Activated CD8-positive, alpha-beta T cell treated with anti-CD3 and anti-CD28 coated beads, Interleukin-2, amount 10 ng/mL, durations not matched to agents 7 days and 5 days (primary cell): Measurements from ENCODE around the gene NDUFS7. TPM values are rescaled to one million over a fixed set of nuclear protein-coding genes. Genes with fewer than 3 reads are reported as not detected.
"Not testable (repeated sequence)": the region's sequence is repeated elsewhere in the genome, so short reads cannot be mapped to it uniquely, and the experiment has no call there.

ENCODE experiments used
- ATAC-seq: fragments of 150-1000 bp; cut with Tn5 transposase; one replicate; pipeline ENCODE4 v1.10.0; 2021; ENCODE audit warnings: moderate library complexity
- CTCF ChIA-PET: fragments of 350-600 bp; sonication (Branson Sonifier 250); formaldehyde crosslinking; loops from one replicate; lab custom pipeline; 2021; ENCODE audit warnings: antibody characterized with exemption; lab: Charles Lee
- POLR2A ChIA-PET: fragments of 350-600 bp; sonication (Branson Sonifier 250); formaldehyde crosslinking; loops from one replicate; lab custom pipeline; 2021; ENCODE audit warnings: antibody characterized with exemption; lab: Charles Lee
- DNase-seq: peaks from one replicate; pipeline ENCODE4 v3.0.0-alpha.2; 2020
- H3K27ac Mint-ChIP-seq: one replicate; pipeline ENCODE4 v1.8.0; 2021; ENCODE audit warnings: mild to moderate bottlenecking, mixed read lengths
- H3K27me3 Mint-ChIP-seq: one replicate; pipeline ENCODE4 v1.8.0; 2021; ENCODE audit warnings: low read depth, mixed read lengths
- H3K36me3 Mint-ChIP-seq: one replicate; pipeline ENCODE4 v1.8.0; 2021; ENCODE audit warnings: low read depth, mixed read lengths
- H3K4me1 Mint-ChIP-seq: one replicate; pipeline ENCODE4 v1.8.0; 2021; ENCODE audit warnings: low read depth, mixed read lengths
- H3K4me3 Mint-ChIP-seq: one replicate; pipeline ENCODE4 v1.8.0; 2021; ENCODE audit warnings: mild to moderate bottlenecking, mixed read lengths
- H3K9me3 Mint-ChIP-seq: one replicate; pipeline ENCODE4 v1.8.0; 2022; ENCODE audit warnings: mixed read lengths; ENCODE audit not compliant: insufficient read depth
- total RNA-seq, 2 experiments: library from RNA; stranded (reverse); gene quantifications; one replicate each; pipeline ENCODE4 v1.2.3, GENCODE V29; 2021

The NDUFS7 gene
- total RNA-seq, 2 experiments from 2014 or later = 122 to 127 TPM

- Mint-ChIP-seq H3K36me3 (peaks cover 45% of the 10 kb centered on the region), H3K4me1 (peaks cover 39% of the 10 kb centered on the region), H3K27me3 (no peaks in the 10 kb centered on the region), H3K27ac (no peak overlapping the region), H3K9me3 (no peaks in the 10 kb centered on the region), H3K4me3 (no peak overlapping the region)
- ATAC-seq = no peak
- no peak for DNase-seq
- POLR2A ChIA-PET = no interaction called here
- CTCF ChIA-PET = no interaction called here
Observed at GRCh38 chr19:1417145-1417544, 33.4 kb downstream of the NDUFS7 start.

- H3K4me1 Mint-ChIP-seq = peaks cover 31% of the 10 kb centered on the region
- no peak overlapping the region for H3K27ac Mint-ChIP-seq
- no peak for DNase-seq
- peaks cover 49% of the 10 kb centered on the region for H3K36me3 Mint-ChIP-seq
- H3K27me3 Mint-ChIP-seq = no peaks in the 10 kb centered on the region
- H3K9me3 Mint-ChIP-seq = no peaks in the 10 kb centered on the region
- POLR2A ChIA-PET = no interaction called here
- no peak for ATAC-seq
- no peak overlapping the region for H3K4me3 Mint-ChIP-seq
- CTCF ChIA-PET = no interaction called here
Observed at GRCh38 chr19:1417681-1418495, 34.2 kb downstream of the NDUFS7 start.

DNA sequence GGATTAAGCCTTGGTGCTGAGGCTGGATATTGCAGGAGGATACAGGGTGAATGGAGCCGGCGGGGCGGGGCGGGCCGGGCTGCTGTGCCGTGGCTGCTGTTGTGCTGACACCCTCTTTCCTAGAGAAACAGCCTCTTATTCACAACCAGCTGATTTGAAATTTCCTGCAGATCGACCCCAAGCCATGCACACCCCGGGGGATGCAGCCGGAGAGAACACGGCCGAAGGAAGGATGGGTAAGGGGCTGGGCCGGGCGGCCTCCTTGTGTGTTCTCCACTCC lies 34.7 kb downstream of the NDUFS7 start:
- no peak overlapping the region for H3K27ac Mint-ChIP-seq
- DNase-seq (no peak), ATAC-seq (no peak)
- no peaks in the 10 kb centered on the region for H3K27me3 Mint-ChIP-seq
- POLR2A ChIA-PET = interaction anchor here (1.1 kb wide), 1 partner anchor 19 kb away, joined by 6 read pairs; no protein-coding TSS in a partner anchor
- H3K4me1 Mint-ChIP-seq = peaks cover 26% of the 10 kb centered on the region
- no peaks in the 10 kb centered on the region for H3K9me3 Mint-ChIP-seq
- H3K36me3 Mint-ChIP-seq = peaks cover 52% of the 10 kb centered on the region
- CTCF ChIA-PET = no interaction called here
- H3K4me3 Mint-ChIP-seq = no peak overlapping the region

DNA sequence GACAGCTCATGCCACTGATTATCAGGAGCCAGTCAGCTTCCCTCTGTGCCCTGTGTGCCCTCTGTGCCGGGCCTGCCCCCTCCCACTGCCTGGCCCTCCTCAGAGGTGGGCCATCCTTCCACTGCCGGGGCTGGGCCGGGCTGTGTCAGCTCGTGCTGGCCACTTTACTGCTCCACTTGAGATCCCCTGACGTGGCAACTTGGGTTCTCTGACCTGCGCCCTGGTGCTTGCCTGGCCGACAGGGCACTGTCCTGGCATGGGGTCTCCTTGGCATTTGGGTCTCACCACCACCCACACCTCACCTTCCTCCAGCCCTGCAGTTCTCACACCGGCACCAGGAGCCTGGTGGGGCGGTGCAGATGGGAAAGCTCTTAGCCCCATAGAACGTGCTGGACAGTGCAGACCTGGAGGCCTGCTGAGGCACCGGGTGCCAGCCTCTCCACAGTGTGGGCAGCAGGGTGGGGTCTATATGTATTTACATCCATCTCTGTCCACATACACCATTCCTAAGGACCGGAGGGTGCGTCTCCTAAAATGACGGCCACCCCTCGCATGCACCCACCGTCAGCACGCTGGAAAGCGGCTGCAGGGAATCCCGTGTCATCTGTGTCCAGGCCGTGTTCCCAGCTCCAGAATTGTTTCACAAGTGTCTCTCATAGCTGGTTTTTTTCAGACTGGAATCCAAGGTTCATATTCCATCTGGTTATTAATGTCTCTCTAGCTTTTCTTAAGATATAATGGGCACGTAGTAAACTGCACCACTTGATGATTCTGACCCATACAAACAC lies 35.4 kb downstream of the NDUFS7 start:
- Mint-ChIP-seq H3K27ac (no peak overlapping the region), H3K27me3 (no peaks in the 10 kb centered on the region), H3K36me3 (peaks cover 59% of the 10 kb centered on the region), H3K4me3 (no peak overlapping the region), H3K4me1 (peaks cover 23% of the 10 kb centered on the region), H3K9me3 (no peaks in the 10 kb centered on the region)
- POLR2A ChIA-PET = interaction anchor here (1.1 kb wide), 1 partner anchor 18 kb away, joined by 6 read pairs; no protein-coding TSS in a partner anchor
- CTCF ChIA-PET = no interaction called here
- ATAC-seq (no peak), DNase-seq (no peak)

DNA sequence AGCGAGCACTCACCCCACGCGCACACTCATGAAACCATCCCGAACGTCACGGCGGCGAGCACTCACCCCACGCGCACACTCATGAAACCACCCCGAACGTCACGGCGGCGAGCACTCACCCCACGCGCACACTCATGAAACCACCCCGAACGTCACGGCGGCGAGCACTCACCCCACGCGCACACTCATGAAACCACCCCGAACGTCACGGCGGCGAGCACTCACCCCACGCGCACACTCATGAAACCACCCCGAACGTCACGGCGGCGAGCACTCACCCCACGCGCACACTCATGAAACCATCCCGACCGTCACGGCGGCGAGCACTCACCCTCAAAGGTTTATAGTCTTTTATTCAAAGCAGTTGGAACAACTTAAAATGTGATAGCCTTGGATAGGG lies 36.4 kb downstream of the NDUFS7 start:
- DNase-seq, CTCF ChIA-PET, H3K27ac Mint-ChIP-seq, H3K4me3 Mint-ChIP-seq, ATAC-seq, H3K9me3 Mint-ChIP-seq, H3K27me3 Mint-ChIP-seq: not testable (repeated sequence)
- H3K36me3 Mint-ChIP-seq = peaks cover 61% of the 10 kb centered on the region
- peaks cover 19% of the 10 kb centered on the region for H3K4me1 Mint-ChIP-seq
- POLR2A ChIA-PET = interaction anchor here (1.1 kb wide), 1 partner anchor 9 kb away, joined by 5 read pairs; no protein-coding TSS in a partner anchor

DNA sequence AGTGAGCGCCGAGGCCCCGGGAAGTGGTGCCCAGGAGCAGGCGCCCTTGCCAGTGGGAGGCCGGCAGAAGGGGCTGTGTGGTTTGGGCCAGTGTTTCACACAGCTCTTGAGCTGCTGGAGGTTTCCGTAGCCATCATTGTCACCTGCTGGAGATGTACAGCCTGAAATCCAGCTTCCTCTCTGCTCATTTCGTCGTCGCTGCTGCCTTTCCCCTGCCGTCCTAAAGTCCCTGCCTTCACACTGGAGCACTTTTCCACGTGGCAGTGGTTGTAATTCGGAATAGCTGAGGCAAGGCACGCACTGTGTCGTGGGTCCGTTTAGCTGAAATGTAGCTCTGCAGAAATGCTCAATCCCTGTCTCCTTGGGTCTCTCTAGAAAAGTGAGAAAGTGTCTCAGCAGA lies 36.9 kb downstream of the NDUFS7 start:
- Mint-ChIP-seq H3K36me3 (peaks cover 63% of the 10 kb centered on the region), H3K27me3 (no peaks in the 10 kb centered on the region), H3K4me1 (peaks cover 14% of the 10 kb centered on the region), H3K4me3 (no peak overlapping the region), H3K27ac (no peak overlapping the region), H3K9me3 (no peaks in the 10 kb centered on the region)
- ATAC-seq = no peak
- DNase-seq = no peak
- ChIA-PET POLR2A (interaction anchor here (1.1 kb wide), 1 partner anchor 10 kb away, joined by 5 read pairs; no protein-coding TSS in a partner anchor), CTCF (no interaction called here)

DNA sequence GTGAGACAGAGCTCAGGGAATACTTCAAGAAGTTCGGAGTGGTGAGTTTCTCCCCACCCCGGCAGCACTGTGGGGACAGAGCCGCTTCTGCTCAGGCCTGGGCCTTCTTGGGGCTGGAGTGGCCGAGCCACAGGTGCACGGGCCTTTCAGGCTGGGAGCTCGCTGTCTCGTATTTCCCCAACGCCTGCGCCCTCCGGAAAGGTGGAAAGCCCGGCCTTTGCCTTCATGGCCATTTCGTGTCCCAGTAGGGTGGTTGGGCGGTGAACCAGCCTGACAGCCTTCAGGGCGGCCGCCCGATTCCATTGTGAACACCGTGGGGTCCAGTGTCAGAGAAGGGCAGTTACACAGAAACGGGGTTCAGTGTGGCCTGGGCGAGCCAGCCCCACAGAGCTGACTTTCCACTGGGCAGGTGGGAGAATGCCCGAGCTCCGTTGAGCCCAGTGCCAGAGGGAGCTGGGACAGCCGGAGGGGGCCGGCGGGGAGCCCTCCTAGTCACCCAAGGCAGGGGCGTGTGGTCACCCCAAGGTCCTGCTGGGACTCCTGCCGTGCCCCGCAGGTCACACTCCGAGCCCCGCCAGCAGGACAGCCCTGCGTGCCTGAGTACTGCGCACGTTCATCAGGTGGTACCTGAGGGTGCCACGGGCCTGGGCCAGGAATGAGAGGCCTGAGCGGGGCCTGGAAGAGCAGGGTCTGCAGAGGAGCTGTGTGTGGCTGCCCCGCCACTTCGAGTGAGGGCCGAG lies 37.7 kb downstream of the NDUFS7 start:
- Mint-ChIP-seq H3K4me1 (peaks cover 6% of the 10 kb centered on the region), H3K27me3 (no peaks in the 10 kb centered on the region), H3K27ac (no peak overlapping the region), H3K9me3 (no peaks in the 10 kb centered on the region), H3K4me3 (no peak overlapping the region), H3K36me3 (peaks cover 65% of the 10 kb centered on the region)
- no peak for ATAC-seq
- ChIA-PET CTCF (no interaction called here), POLR2A (interaction anchor here (1.1 kb wide), 1 partner anchor 11 kb away, joined by 5 read pairs; no protein-coding TSS in a partner anchor)
- no peak for DNase-seq

GRCh38 chr19:1421958-1422305 lies 38.2 kb downstream of the NDUFS7 start:
- DNase-seq (no peak), ATAC-seq (no peak)
- Mint-ChIP-seq H3K4me3 (no peak overlapping the region), H3K9me3 (no peaks in the 10 kb centered on the region), H3K27me3 (no peaks in the 10 kb centered on the region), H3K36me3 (peaks cover 66% of the 10 kb centered on the region), H3K4me1 (peaks cover 4% of the 10 kb centered on the region), H3K27ac (no peak overlapping the region)
- ChIA-PET CTCF (no interaction called here), POLR2A (no interaction called here)

GRCh38 chr19:1422360-1422759 lies 38.7 kb downstream of the NDUFS7 start:
- ChIA-PET CTCF (no interaction called here), POLR2A (no interaction called here)
- Mint-ChIP-seq H3K36me3 (peaks cover 63% of the 10 kb centered on the region), H3K4me1 (peaks cover 3% of the 10 kb centered on the region), H3K27me3 (no peaks in the 10 kb centered on the region), H3K27ac (no peak overlapping the region), H3K9me3 (no peaks in the 10 kb centered on the region), H3K4me3 (no peak overlapping the region)
- ATAC-seq (no peak), DNase-seq (no peak)

DNA sequence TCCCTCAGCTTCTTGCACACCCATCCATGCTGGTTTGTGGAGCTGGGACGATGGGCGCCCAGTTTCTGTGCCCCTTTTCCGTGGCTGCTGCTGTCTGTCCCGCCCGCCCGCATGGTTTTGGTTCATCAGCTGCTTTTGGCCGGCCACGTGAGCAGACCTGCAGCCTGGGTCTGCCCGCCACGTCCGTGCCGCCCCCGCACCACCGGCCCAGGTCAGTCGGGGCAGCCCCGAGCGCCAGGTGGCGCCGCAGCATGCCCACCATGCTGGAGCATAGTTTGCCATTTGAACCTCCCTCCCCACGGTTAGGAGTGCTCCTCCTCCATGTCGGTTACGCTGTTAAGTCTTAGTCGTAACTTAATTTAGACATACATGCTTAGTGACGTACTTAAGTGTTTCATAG lies 39.2 kb downstream of the NDUFS7 start:
- H3K27me3 Mint-ChIP-seq = no peaks in the 10 kb centered on the region
- CTCF ChIA-PET = no interaction called here
- no peaks in the 10 kb centered on the region for H3K9me3 Mint-ChIP-seq
- no peaks in the 10 kb centered on the region for H3K4me1 Mint-ChIP-seq
- POLR2A ChIA-PET = no interaction called here
- H3K36me3 Mint-ChIP-seq = peaks cover 59% of the 10 kb centered on the region
- no peak overlapping the region for H3K27ac Mint-ChIP-seq
- no peak for ATAC-seq
- no peak overlapping the region for H3K4me3 Mint-ChIP-seq
- no peak for DNase-seq

GRCh38 chr19:1423436-1424191 lies 39.9 kb downstream of the NDUFS7 start:
- peaks cover 57% of the 10 kb centered on the region for H3K36me3 Mint-ChIP-seq
- no peak overlapping the region for H3K27ac Mint-ChIP-seq
- ChIA-PET CTCF (no interaction called here), POLR2A (no interaction called here)
- H3K4me1 Mint-ChIP-seq = no peaks in the 10 kb centered on the region
- DNase-seq (no peak), ATAC-seq (no peak)
- H3K27me3 Mint-ChIP-seq = no peaks in the 10 kb centered on the region
- no peaks in the 10 kb centered on the region for H3K9me3 Mint-ChIP-seq
- H3K4me3 Mint-ChIP-seq = no peak overlapping the region
